NCI-H446 (cell line): ENCODE results near the gene CSF2.
"Not testable (repeated sequence)": the region's sequence is repeated elsewhere in the genome, so short reads cannot be mapped to it uniquely, and the experiment has no call there.

Experiments
- DNase-seq, 2 experiments: peaks; one replicate each; lab custom pipeline; 2025; lab: John Stamatoyannopoulos, UW

CSF2 gene

GRCh38 chr5:132090107-132090506 lies 16.5 kb downstream of the CSF2 start:
- DNase-seq: peak; percentile 26 to 85

DNA sequence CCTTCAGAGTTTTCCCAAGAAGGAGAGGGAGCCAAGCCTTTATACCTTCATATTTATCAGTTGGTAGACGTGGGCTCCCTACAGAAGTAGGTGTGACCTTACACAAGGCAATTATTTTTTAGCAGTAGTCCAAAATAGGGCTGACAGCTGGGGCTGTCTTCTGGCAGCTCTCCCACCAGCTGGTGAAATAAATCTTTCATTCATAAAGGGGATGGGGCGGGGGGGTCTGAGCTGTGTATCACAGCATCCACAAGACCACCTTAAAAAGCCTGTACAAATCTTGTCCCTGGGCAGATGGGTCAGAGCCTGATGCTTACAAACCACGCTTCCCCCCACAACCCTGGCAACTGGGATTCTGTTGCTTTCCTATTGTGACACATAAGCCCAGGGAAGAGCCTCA lies 19.7 kb downstream of the CSF2 start:
- DNase-seq: peak in 1 of 2 experiments; percentile 65

DNA sequence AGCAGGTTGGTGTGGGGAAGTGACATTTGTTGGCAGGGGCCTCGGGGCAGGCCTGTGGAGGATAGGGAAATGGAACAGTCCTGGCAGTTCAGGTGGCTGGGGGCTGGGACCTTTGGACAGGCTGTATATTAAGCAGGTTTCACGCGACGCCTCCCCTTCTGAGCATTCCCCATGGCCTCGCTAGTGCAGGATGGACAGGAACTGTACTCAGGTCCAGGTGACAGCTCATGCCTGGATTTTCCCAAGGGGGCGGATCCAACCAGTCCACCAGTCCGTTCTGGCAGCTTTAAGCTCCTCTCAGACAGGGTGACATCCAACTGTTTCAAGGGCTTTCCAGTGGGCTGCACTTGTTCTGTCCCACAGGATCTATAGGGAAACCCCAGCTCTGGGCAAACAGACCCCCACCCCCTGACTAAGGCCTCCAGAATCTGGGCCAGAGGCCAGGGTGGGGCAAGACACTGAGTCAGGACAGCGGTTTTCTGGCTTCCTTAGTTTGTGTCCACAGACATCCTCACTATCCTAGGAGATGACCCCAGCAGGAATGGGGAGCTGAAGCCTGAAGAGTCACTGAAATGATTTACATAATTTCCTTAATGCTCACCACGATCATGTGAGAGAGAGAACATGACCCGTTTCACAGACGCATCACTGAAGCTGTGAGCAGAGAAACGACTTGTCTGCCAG lies 20.9 kb downstream of the CSF2 start:
- no peak for DNase-seq

- DNase-seq: peak in 1 of 2 experiments; percentile 20
These were observed 21.5 kb downstream of the CSF2 start for GRCh38 chr5:132095077-132095410.

GRCh38 chr5:132095424-132095972 lies 21.9 kb downstream of the CSF2 start:
- no peak for DNase-seq

DNA sequence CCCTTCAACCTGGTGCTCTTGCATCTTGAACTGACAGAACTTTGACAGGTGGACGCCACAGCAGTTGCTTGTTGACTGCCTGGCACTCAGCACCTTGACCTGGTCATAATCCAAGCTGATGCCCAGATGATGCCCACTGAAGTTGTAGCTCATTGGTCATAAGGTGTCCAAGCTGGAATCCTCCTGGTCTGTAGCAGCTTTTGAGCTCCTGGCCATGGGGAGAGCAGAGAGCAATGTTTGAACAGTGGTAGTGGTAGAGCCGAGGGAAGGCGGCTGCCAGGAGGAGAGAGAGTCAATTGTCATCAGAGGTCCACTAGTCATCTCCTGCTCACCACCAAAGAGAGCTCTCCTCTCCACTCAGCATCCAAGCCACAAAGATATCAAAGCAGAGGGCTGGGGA lies 23.3 kb downstream of the CSF2 start:
- no peak for DNase-seq

DNA sequence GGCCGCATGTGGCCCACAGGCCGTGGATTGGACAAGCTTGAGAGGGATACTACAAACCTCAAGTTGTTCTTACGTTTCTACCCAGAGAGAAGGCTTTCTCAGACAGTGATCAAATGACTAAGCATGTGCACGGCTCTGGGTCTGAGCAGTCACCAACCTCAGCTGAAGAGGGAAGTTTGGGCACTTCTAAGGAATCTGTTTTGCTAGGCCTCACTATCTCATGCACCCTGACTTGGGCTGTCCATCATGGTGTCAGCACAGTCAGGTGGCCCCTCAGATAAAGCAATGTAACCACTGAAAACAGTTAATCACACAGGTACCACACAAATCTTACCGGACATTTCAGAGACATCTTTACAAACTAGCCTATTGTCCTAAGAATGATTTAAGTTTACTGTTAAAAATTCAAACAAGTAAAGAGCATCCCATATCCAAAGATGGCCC lies 24.6 kb downstream of the CSF2 start:
- DNase-seq: no peak

GRCh38 chr5:132098621-132099020 lies 25.0 kb downstream of the CSF2 start:
- DNase-seq: no peak

GRCh38 chr5:132099076-132099748 lies 25.6 kb downstream of the CSF2 start:
- DNase-seq: no peak

GRCh38 chr5:132099905-132100304 lies 26.3 kb downstream of the CSF2 start:
- no peak for DNase-seq

DNA sequence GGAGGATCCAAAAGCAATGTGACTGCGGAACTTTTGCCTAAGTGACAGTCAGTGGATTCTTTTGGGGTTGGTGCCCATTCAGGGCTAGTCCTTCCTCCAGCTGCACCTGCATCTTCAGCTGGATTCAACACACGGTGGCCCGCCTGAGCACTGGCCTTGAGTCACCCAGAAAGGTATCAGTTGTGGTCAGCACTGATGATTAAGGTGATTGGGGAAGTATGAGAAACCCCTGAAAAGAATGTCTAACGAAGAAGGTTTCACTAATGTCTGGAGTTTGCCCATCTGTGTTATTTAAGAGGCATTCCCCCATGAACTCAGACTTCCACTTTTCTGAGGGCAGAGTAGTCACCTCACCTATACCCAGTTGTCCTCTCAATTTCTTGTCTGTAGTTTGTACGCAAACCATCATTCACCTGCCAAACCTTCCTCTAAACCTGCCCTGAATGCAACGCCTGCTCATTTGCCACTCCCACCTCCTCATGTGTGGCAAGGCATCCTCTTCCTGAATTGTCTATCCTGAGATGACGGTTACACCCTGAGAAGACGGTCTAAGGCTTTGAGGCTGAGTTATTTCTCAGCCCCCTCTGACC lies 27.2 kb downstream of the CSF2 start:
- no peak for DNase-seq

DNA sequence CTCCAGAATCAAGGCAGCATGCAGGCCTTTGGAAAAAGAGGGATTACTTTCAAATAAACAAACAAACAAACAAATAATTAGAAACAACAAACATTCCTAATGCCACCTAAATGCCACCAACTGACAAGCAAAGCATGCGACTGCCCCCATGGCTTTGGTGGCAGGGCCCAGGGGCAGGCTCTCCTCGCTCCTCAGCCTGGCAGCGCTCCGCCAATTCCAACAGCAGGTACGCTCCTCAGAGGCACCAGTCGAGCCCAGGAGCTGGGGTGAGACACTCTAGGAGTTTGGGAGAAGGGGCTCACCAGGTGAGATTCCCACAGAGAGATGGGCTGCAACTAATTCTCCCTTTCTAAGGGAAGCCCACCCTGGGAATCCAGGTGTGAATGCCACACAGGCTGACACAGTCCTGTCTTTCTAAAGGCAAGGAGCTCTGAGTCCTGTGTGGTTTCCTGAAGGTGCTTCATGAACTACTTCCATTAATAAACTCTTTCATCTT lies 27.8 kb downstream of the CSF2 start:
- no peak for DNase-seq

GRCh38 chr5:132102101-132102701 lies 28.6 kb downstream of the CSF2 start:
- DNase-seq: no peak

- DNase-seq: no peak
These were observed 29.3 kb downstream of the CSF2 start for GRCh38 chr5:132102944-132103331.

- DNase-seq: peak in 1 of 2 experiments; percentile 73
These were observed 29.9 kb downstream of the CSF2 start for GRCh38 chr5:132103332-132103951.

DNA sequence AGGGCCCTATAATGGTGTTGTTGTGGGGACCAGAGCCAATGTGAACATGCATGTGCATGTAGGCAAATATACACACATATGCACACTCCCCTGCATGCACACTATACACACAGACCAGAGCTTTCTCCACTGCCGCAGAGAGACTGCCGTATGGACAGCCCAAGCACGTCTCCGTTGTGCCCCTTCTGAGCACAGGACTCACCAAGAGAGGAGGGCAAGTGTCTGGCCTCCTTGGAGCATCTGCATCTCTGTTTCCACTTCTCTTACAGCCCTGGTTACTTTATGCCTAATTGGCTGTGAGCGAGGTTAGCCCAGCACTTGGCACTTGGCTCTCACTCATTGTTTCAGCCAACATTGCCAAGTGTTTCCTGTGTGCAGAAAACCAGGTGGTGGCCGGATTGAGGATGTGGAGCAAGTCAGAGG lies 30.4 kb downstream of the CSF2 start:
- peak; percentile 23 to 62 for DNase-seq

- DNase-seq: no peak
These were observed 31.0 kb downstream of the CSF2 start for GRCh38 chr5:132104556-132104955.

GRCh38 chr5:132105688-132106087 lies 32.1 kb downstream of the CSF2 start:
- no peak for DNase-seq

GRCh38 chr5:132108495-132108894 lies 34.9 kb downstream of the CSF2 start:
- not testable (repeated sequence) for DNase-seq

DNA sequence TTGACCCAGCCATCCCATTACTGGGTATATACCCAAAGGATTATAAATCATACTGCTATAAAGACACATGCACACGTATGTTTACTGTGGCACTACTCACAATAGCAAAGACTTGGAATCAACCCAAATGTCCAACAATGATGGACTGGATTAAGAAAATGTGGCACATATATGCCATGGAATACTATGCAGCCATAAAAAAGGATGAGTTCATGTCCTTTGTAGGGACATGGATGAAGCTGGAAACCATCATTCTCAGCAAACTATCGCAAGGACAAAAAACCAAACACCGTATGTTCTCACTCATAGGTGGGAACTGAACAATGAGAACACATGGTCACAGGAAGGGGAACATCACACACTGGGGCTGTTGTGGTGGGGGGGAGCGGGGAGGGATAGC lies 35.4 kb downstream of the CSF2 start:
- DNase-seq: not testable (repeated sequence)

- DNase-seq: no peak
These were observed 36.0 kb downstream of the CSF2 start for GRCh38 chr5:132109494-132110053.

- DNase-seq: no peak
These were observed 36.6 kb downstream of the CSF2 start for GRCh38 chr5:132110195-132110594.
